ENCODE results near the gene ARHGAP30.
A peak's percentile ranks its signal among the peaks of the same experiment; 100 is the strongest.

The ARHGAP30 gene

GRCh38 chr1:161059293-161059692, 10.4 kb downstream of the ARHGAP30 start:
- H3K4me3 ChIP-seq (replicated peaks; ENCODE audit: low read depth, low read length) = no peak overlapping the region
- TF ChIP-seq CTCF (IDR thresholded peaks at IDR 0.05; ENCODE audit: low read depth, low read length, missing control alignments) = no peak
- no peak for DNase-seq (ENCODE audit: extremely low read depth, low read depth)

DNA sequence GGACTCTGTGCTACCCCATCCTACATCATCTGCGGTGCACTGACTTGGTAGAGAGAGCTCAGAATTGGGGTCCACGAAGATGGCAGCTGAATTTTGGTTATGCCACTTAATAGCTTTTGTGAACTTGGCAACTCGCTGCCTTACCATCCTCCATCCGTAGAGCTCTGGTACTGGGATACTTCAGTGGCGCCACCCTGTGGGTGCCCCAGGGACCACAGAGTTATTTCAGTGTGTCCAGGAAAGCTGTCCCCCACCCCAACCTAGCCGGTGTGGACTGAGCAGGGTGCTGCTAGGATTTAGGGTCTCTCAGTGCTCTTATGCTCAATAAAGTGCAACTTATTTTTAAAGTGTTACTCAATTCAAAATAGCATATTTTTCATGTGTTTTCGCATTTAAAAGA, 14.9 kb downstream of the ARHGAP30 start:
- peak; percentile 15 for TF ChIP-seq CTCF (IDR thresholded peaks at IDR 0.05; ENCODE audit: low read depth, low read length, missing control alignments)
- H3K4me3 ChIP-seq (replicated peaks; ENCODE audit: low read depth, low read length) = no peak overlapping the region
- DNase-seq (ENCODE audit: extremely low read depth, low read depth) = no peak

GRCh38 chr1:161054232-161054631, 15.5 kb downstream of the ARHGAP30 start:
- DNase-seq (ENCODE audit: extremely low read depth, low read depth) = no peak
- no peak overlapping the region for H3K4me3 ChIP-seq (replicated peaks; ENCODE audit: low read depth, low read length)
- no peak for TF ChIP-seq CTCF (IDR thresholded peaks at IDR 0.05; ENCODE audit: low read depth, low read length, missing control alignments)

DNA sequence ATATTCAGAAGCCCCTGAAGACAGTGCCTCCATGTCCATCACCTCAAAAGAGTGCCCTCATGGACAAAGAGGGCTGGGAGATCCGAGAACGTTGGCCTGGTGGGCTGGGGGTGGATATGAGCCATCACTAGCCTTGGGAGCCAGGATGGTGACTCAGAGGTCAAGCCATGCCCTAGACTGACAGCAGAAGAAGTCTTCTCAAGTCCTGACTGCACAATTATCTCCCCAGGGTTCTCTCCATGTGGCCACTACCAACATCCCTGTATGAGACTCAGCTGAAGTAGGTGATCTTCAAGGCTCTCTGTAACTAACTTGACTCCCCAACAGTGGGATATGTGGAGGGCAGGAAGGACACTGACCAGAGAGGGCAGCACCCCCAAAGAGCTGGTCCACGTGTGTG, 16.8 kb downstream of the ARHGAP30 start:
- TF ChIP-seq CTCF (IDR thresholded peaks at IDR 0.05; ENCODE audit: low read depth, low read length, missing control alignments) = no peak
- H3K4me3 ChIP-seq (replicated peaks; ENCODE audit: low read depth, low read length) = no peak overlapping the region
- no peak for DNase-seq (ENCODE audit: extremely low read depth, low read depth)

- DNase-seq (ENCODE audit: extremely low read depth, low read depth) = no peak
- no peak overlapping the region for H3K4me3 ChIP-seq (replicated peaks; ENCODE audit: low read depth, low read length)
- TF ChIP-seq CTCF (IDR thresholded peaks at IDR 0.05; ENCODE audit: low read depth, low read length, missing control alignments) = no peak
Measured at GRCh38 chr1:161051219-161051618, 18.5 kb downstream of the ARHGAP30 start.

DNA sequence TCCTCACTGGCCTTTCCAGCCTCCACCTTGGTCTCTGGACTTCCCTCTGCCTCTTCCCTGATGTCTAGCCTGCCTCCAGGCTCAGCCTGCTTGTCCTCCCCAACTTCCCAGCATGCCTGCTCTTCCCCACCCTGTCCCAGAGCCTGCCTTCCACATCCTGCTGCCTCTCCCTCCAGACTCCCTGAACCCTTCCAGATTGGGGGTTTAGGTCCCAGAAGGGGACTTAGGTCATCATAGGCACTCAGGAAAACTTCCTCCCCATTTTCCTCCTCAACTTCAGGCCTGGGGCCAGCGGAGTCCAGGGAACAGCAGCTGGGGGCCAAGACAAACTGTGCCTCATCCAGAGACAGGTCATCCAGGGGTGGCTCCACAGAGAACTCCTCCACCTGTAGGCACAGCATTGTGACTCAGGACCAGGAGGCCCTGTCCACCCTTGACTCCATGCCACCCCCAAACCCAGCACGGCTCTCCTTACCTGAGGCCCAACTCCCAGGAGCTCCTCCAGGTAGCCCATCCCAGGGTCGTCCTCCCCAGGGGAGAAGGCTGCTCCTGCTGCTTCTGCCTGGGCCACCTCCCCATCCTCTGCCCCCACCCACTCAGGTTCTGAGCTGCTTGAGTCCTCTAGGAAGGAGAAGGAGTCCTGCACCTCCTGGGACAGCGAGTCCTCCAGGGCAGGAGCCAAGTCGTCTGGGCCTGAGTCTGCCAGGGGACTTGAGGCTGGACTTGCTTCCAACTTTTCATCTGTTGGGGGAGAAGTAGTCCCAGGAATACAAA, 20.6 kb downstream of the ARHGAP30 start:
- no peak for DNase-seq (ENCODE audit: extremely low read depth, low read depth)

More for the DNA sequence above, 20.6 kb downstream of the ARHGAP30 start:
- H3K4me3 ChIP-seq (replicated peaks; ENCODE audit: low read depth, low read length) = no peak overlapping the region
- TF ChIP-seq CTCF (IDR thresholded peaks at IDR 0.05; ENCODE audit: low read depth, low read length, missing control alignments) = no peak

Data from HFF-Myc (cell line).